CD14-positive monocyte (primary cell): ENCODE measurements around the gene SUPV3L1. TPM values are rescaled to one million over a fixed set of nuclear protein-coding genes. Genes with fewer than 3 reads are reported as not detected.

ENCODE experiments used
- DNase-seq, 3 donors: peaks; one replicate each; pipeline ENCODE4 v3.0.0-alpha.2; 2011 to 2022
- H2AFZ ChIP-seq: 2 replicates; pipeline ENCODE4 v1.6.0; 2012; ENCODE audit warnings: mild to moderate bottlenecking, low read depth, low read length, inconsistent platforms; ENCODE audit not compliant: insufficient read depth, poor library complexity, severe bottlenecking
- H3K27ac ChIP-seq, 2 donors: 1 replicate in 1 of 2; 2 replicates in 1 of 2; pipeline ENCODE4 v1.5.1; 2012 to 2013; ENCODE audit warnings: low read length in 2 of 2, control low read depth in 1 of 2, inconsistent platforms in 1 of 2, low read depth in 1 of 2, mild to moderate bottlenecking in 1 of 2
- H3K27me3 ChIP-seq, 2 donors: one replicate each; pipeline versions ENCODE4 v1.6.0 to v1.6.1; 2011 to 2013; ENCODE audit warnings: low read length in 2 of 2; ENCODE audit not compliant: control insufficient read depth in 2 of 2, insufficient read depth in 2 of 2
- H3K36me3 ChIP-seq, 2 donors: replicated peaks in 1 of 2; 1 replicate in 1 of 2; 2 replicates in 1 of 2; pipeline versions ENCODE4 v1.5.1 to v1.6.1; 2012 to 2013; ENCODE audit warnings: low read length in 2 of 2, control low read depth in 1 of 2, inconsistent platforms in 1 of 2, mild to moderate bottlenecking in 1 of 2; ENCODE audit not compliant: insufficient read depth in 2 of 2, control insufficient read depth in 1 of 2
- H3K4me1 ChIP-seq, 2 donors: 1 replicate in 1 of 2; 2 replicates in 1 of 2; pipeline versions ENCODE4 v1.5.1 to v1.6.1; 2012 to 2013; ENCODE audit warnings: low read length in 2 of 2, control low read depth in 1 of 2, inconsistent platforms in 1 of 2, mild to moderate bottlenecking in 1 of 2, moderate library complexity in 1 of 2; ENCODE audit not compliant: insufficient read depth in 2 of 2, control insufficient read depth in 1 of 2
- H3K4me2 ChIP-seq: replicated peaks from 2 replicates; pipeline ENCODE3; 2012; ENCODE audit warnings: low read length, moderate library complexity, mild to moderate bottlenecking; ENCODE audit not compliant: poor library complexity, severe bottlenecking; ENCODE audit errors: extremely low read depth
- H3K4me3 ChIP-seq, 3 experiments: fragments of 200-600 bp in 1 of 3; sonication (generic) in 1 of 3; replicated peaks in 1 of 3; 1 replicate in 2 of 3; 2 replicates in 1 of 3; pipeline ENCODE4 v1.5.1; 2011 to 2013; ENCODE audit warnings: low read length in 3 of 3, mild to moderate bottlenecking in 3 of 3, control low read depth in 2 of 3, low read depth in 2 of 3, inconsistent platforms in 1 of 3, moderate library complexity in 1 of 3
- H3K79me2 ChIP-seq: 2 replicates; pipeline ENCODE4 v1.6.0; 2012; ENCODE audit warnings: mild to moderate bottlenecking, control low read depth, inconsistent platforms, low read length, moderate library complexity; ENCODE audit not compliant: insufficient read depth
- H3K9ac ChIP-seq: 2 replicates; pipeline ENCODE4 v1.6.0; 2017; ENCODE audit warnings: low read length, mild to moderate bottlenecking; ENCODE audit not compliant: insufficient read depth, poor library complexity, severe bottlenecking
- H3K9me3 ChIP-seq, 2 donors: replicated peaks in 1 of 2; 1 replicate in 1 of 2; 2 replicates in 1 of 2; pipeline versions ENCODE4 v1.5.1 to v1.6.1; 2012 to 2013; ENCODE audit warnings: low read length in 2 of 2, control low read depth in 1 of 2; ENCODE audit not compliant: control insufficient read depth in 1 of 2, insufficient read depth in 1 of 2
- H4K20me1 ChIP-seq: 2 replicates; pipeline ENCODE4 v1.6.0; 2012; ENCODE audit warnings: mild to moderate bottlenecking, low read length, control low read depth, moderate library complexity; ENCODE audit not compliant: insufficient read depth
- H3K27ac Mint-ChIP-seq, 7 donors: one replicate each; pipeline ENCODE4 v1.8.0; 2020; ENCODE audit warnings: mild to moderate bottlenecking in 7 of 7, mixed read lengths in 7 of 7, moderate library complexity in 6 of 7, inconsistent platforms in 2 of 7
- H3K27me3 Mint-ChIP-seq, 3 donors: one replicate each; pipeline ENCODE4 v1.8.0; 2021 to 2022; ENCODE audit warnings: low read depth in 3 of 3, mild to moderate bottlenecking in 3 of 3, mixed read lengths in 3 of 3, moderate library complexity in 3 of 3, inconsistent platforms in 1 of 3
- H3K36me3 Mint-ChIP-seq, 2 donors: one replicate each; pipeline ENCODE4 v1.8.0; 2020; ENCODE audit warnings: mixed read lengths in 2 of 2, inconsistent platforms in 1 of 2, mild to moderate bottlenecking in 1 of 2
- H3K4me1 Mint-ChIP-seq: one replicate; pipeline ENCODE4 v1.8.0; 2020; ENCODE audit warnings: mild to moderate bottlenecking, mixed read lengths
- H3K4me3 Mint-ChIP-seq, 2 donors: one replicate each; pipeline ENCODE4 v1.8.0; 2020; ENCODE audit warnings: mild to moderate bottlenecking in 2 of 2, mixed read lengths in 2 of 2, moderate library complexity in 1 of 2
- H3K9me3 Mint-ChIP-seq, 7 donors: one replicate each; pipeline ENCODE4 v1.8.0; 2020 to 2022; ENCODE audit warnings: mixed read lengths in 7 of 7, mild to moderate bottlenecking in 6 of 7, moderate library complexity in 6 of 7, inconsistent platforms in 2 of 7
- WGBS: methylation state at CpG from one replicate; pipeline ENCODE4 v1.1.5; 2013; ENCODE audit warnings: missing lambda C conversion rate; ENCODE audit not compliant: insufficient coverage; 5-methylcytosine and 5-hydroxymethylcytosine counted together
- intact Hi-C, 2 donors: fragments of 100-400 bp; cut with micrococcal nuclease; formaldehyde crosslinking; loops; one replicate each; pipeline versions ENCODE4 v1.15.0 to v1.15.1; 2023
- polyA plus RNA-seq, 3 donors: library from polyadenylated mRNA; depleted of rRNA in 1 of 3; unstranded in 2 of 3; stranded (reverse) in 1 of 3; fragments of 300-500 nt in 2 of 3; fragments of >200 nt in 1 of 3; fragmentation: Illumina TruSeq in 2 of 3; gene quantifications; 1 replicate in 2 of 3; 2 replicates in 1 of 3; pipeline ENCODE4 v1.2.3, GENCODE V29; 2012 to 2021
- TF ChIP-seq, protein P1 (sequence below): fragments of 200-600 bp; IDR thresholded peaks from one replicate; pipeline ENCODE4 v1.8.0; 2022; ENCODE audit warnings: antibody characterized with exemption, mild to moderate bottlenecking

SUPV3L1 gene
- polyA plus RNA-seq, 3 donors, result 6.8 to 18.8 (median 7.3) TPM

DNA sequence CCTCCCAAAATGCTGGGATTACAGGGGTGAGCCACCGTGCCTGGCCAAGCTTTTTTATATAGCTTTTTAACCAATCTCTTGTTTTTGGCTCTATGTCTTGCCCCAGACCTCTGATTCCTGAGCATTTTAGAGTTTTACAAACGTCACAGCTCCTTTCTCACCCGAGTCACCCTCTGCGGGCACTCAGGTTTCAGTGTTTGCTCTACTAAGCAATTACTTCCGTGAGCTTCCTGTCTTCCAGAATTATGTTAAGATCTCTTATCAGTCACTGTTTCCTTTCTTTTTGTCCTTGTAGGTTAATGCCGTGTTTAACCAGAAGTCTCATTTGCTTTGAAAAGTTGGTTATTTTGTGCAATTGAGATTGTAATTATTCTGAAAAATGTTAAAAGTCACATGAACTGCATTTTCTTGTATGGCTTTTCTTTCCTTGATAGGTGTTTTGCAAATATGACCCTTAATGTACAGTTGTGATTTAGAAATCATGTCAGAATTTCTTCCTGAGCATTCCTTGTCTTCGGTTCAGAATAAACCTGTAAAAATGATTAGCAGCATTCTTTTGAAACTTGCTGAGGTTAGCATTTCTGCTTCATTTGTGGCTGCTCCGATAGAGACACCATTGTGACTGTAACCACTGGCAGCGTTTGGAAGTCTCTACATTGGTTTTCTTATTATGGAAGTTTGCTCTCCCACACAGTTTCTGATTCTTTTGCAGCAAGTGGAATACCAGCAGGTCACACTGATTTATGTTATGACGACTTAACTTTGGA, 35.6 kb downstream of the SUPV3L1 start:
- H3K27ac ChIP-seq, result no peak overlapping the region

DNA sequence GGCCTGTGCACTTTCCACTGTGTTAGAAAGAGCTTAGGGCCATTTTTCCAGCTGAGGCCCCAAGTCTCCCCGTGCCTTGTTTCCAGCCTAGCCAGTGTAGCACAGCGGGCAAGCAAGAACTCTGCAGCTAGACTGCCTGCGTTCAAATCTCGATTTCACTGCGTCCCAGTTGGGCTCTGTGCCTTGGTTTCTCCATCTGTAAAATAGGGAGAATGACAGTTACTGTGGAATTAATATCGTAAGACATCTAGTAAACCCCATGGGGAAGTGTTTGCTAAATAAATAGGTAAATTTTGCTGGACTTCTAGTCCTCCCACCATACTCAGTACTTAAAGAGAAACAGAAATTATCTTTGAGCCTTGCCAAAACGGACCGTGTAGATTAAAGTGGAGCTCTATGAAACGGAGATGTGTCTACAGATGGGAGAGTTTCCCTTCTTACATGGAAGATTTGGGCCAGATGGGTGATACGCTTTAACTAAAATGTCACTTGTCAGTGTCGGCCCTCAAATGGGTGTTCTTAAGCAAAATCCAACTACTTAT, 36.6 kb downstream of the SUPV3L1 start:
- intact Hi-C loops, result no loop called here
- no peaks in the 10 kb centered on the region for H3K36me3 Mint-ChIP-seq
- H3K27me3 ChIP-seq, result no peaks in the 10 kb centered on the region
- no peaks in the 10 kb centered on the region for H3K36me3 ChIP-seq
- no peaks in the 10 kb centered on the region for H3K79me2 ChIP-seq
- no peaks in the 10 kb centered on the region for H4K20me1 ChIP-seq
- no peaks in the 10 kb centered on the region for H3K9me3 ChIP-seq
- H3K9me3 Mint-ChIP-seq, result peaks cover 0 to 8% (median 2%) of the 10 kb centered on the region in 7 donors
- no peak for DNase-seq
- H3K4me1 ChIP-seq, result peaks cover 13 to 14% of the 10 kb centered on the region in 2 donors
- H3K27ac Mint-ChIP-seq, result no peak overlapping the region
- no peak overlapping the region for H3K4me3 ChIP-seq
- WGBS, result 100% methylated on average over 5 of the region's 11 CpGs
- H3K27ac ChIP-seq, result no peak overlapping the region
- H3K9ac ChIP-seq, result no peak overlapping the region
- no peak overlapping the region for H3K4me3 Mint-ChIP-seq
- H2AFZ ChIP-seq, result no peak overlapping the region
- H3K27me3 Mint-ChIP-seq, result peaks cover 3 to 11% (median 8%) of the 10 kb centered on the region in 3 donors
- H3K4me2 ChIP-seq, result no peak overlapping the region
- TF ChIP-seq, protein P1, sequence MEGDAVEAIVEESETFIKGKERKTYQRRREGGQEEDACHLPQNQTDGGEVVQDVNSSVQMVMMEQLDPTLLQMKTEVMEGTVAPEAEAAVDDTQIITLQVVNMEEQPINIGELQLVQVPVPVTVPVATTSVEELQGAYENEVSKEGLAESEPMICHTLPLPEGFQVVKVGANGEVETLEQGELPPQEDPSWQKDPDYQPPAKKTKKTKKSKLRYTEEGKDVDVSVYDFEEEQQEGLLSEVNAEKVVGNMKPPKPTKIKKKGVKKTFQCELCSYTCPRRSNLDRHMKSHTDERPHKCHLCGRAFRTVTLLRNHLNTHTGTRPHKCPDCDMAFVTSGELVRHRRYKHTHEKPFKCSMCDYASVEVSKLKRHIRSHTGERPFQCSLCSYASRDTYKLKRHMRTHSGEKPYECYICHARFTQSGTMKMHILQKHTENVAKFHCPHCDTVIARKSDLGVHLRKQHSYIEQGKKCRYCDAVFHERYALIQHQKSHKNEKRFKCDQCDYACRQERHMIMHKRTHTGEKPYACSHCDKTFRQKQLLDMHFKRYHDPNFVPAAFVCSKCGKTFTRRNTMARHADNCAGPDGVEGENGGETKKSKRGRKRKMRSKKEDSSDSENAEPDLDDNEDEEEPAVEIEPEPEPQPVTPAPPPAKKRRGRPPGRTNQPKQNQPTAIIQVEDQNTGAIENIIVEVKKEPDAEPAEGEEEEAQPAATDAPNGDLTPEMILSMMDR, result no peak
- peaks cover 16% of the 10 kb centered on the region for H3K4me1 Mint-ChIP-seq

More for the DNA sequence above, 35.6 kb downstream of the SUPV3L1 start:
- peaks cover 3 to 8% (median 8%) of the 10 kb centered on the region in 3 donors for H3K27me3 Mint-ChIP-seq
- H3K79me2 ChIP-seq, result no peaks in the 10 kb centered on the region
- TF ChIP-seq, protein P1, result no peak
- peaks cover 13 to 14% of the 10 kb centered on the region in 2 donors for H3K4me1 ChIP-seq
- no peaks in the 10 kb centered on the region for H3K9me3 ChIP-seq
- H4K20me1 ChIP-seq, result no peaks in the 10 kb centered on the region
- H3K27ac Mint-ChIP-seq, result peak overlapping the region in 5 of 7 donors; percentile 13 to 76 (median 30)
- no peaks in the 10 kb centered on the region for H3K36me3 ChIP-seq
- peak in 1 of 3 donors; percentile 12 for DNase-seq
- WGBS, result 21% methylated on average over 6 of the region's 10 CpGs
- H3K4me2 ChIP-seq, result no peak overlapping the region
- H3K36me3 Mint-ChIP-seq, result no peaks in the 10 kb centered on the region
- peaks cover 0 to 8% (median 2%) of the 10 kb centered on the region in 7 donors for H3K9me3 Mint-ChIP-seq
- H3K4me1 Mint-ChIP-seq, result peaks cover 16% of the 10 kb centered on the region
- H3K4me3 Mint-ChIP-seq, result peak overlapping the region in 1 of 2 donors; percentile 64
- H3K27me3 ChIP-seq, result no peaks in the 10 kb centered on the region
- intact Hi-C loops, result no loop called here
- no peak overlapping the region for H2AFZ ChIP-seq
- H3K9ac ChIP-seq, result no peak overlapping the region
- no peak overlapping the region for H3K4me3 ChIP-seq
